WI38 (cell line): Measurements from ENCODE around the gene DHX58.
A peak's percentile ranks its signal among the peaks of the same experiment; 100 is the strongest.

Experiments used
- H3K4me3 ChIP-seq: 2 replicates; pipeline ENCODE4 v1.5.1; 2011; ENCODE audit warnings: low read depth, mild to moderate bottlenecking, control low read depth, low read length
- TF ChIP-seq, protein P1 (sequence below): IDR thresholded peaks from 2 replicates; pipeline ENCODE4 v1.5.1; 2012; ENCODE audit warnings: low read depth, mild to moderate bottlenecking, control low read depth, low read length

DHX58 gene

GRCh38 chr17:42113293-42114069, 967 bp upstream of the DHX58 start:
- no peak overlapping the region for H3K4me3 ChIP-seq
- TF ChIP-seq, protein P1, sequence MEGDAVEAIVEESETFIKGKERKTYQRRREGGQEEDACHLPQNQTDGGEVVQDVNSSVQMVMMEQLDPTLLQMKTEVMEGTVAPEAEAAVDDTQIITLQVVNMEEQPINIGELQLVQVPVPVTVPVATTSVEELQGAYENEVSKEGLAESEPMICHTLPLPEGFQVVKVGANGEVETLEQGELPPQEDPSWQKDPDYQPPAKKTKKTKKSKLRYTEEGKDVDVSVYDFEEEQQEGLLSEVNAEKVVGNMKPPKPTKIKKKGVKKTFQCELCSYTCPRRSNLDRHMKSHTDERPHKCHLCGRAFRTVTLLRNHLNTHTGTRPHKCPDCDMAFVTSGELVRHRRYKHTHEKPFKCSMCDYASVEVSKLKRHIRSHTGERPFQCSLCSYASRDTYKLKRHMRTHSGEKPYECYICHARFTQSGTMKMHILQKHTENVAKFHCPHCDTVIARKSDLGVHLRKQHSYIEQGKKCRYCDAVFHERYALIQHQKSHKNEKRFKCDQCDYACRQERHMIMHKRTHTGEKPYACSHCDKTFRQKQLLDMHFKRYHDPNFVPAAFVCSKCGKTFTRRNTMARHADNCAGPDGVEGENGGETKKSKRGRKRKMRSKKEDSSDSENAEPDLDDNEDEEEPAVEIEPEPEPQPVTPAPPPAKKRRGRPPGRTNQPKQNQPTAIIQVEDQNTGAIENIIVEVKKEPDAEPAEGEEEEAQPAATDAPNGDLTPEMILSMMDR, result no peak

DNA sequence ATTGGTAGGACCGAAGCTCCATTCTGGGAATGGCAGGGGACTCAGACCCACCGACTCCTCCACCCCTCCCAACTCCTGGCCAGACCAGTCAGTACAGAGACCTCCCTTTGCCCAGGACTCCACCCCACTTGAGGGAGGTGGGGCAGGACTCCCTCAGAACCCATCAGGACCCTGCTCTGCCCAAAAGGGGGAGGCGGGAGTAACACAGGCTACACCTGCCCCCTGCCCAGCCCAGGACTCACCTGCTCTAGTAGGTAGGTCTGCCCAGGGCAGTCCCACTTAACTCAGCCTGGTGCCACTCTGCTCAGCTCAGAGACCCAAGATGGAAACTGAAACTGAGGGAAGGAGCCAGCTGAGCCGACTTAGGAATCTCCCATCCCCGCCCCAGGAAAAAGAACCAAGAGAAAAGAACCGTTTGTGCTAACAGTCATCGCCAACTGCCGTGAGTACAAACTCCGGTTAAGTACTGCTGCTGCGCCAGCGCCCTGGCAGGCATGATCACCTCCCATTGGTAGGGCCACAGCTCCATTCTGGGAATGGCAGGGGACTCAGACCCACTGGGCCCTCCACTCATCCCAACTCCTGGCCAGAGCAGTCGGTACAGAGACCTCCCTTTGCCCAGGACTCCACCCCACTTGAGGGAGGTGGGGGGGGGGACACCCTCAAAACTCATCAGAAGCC, 503 bp downstream of the DHX58 start:
- TF ChIP-seq, protein P1, result no peak
- peak overlapping the region; percentile 52 for H3K4me3 ChIP-seq

DNA sequence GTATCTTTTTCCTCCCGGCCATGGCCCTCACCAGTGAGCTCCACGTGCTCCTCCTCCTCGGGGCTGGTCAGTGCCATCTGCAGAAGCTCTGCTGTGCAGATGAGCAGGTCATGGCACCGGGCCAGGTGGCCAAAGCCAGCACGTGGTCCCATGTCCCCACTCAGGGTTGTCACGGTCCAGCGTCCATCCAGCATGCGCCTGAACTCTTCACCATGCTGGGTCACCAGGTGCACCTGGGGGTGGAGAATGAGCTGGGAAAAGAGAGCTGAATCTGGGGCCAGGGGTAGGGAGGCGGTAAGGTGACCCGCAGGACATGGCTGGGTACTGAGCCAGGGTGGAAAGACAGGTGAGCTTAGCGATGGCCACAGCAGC, 1.3 kb downstream of the DHX58 start:
- H3K4me3 ChIP-seq, result no peak overlapping the region
- TF ChIP-seq, protein P1, result no peak

- H3K4me3 ChIP-seq, result no peak overlapping the region
- TF ChIP-seq, protein P1, result no peak
These were observed 1.9 kb downstream of the DHX58 start for GRCh38 chr17:42110301-42111264.

GRCh38 chr17:42109086-42109485, 3.4 kb downstream of the DHX58 start:
- TF ChIP-seq, protein P1, result no peak
- no peak overlapping the region for H3K4me3 ChIP-seq

GRCh38 chr17:42107597-42108576, 4.6 kb downstream of the DHX58 start:
- TF ChIP-seq, protein P1, result no peak
- H3K4me3 ChIP-seq, result peak overlapping the region; percentile 6; the same call in 1 of the 2 replicates
